ENCODE data around the gene TRIM49D2.
"Not testable (repeated sequence)": the region's sequence is repeated elsewhere in the genome, so short reads cannot be mapped to it uniquely, and the experiment has no call there.

The TRIM49D2 gene, protein sequence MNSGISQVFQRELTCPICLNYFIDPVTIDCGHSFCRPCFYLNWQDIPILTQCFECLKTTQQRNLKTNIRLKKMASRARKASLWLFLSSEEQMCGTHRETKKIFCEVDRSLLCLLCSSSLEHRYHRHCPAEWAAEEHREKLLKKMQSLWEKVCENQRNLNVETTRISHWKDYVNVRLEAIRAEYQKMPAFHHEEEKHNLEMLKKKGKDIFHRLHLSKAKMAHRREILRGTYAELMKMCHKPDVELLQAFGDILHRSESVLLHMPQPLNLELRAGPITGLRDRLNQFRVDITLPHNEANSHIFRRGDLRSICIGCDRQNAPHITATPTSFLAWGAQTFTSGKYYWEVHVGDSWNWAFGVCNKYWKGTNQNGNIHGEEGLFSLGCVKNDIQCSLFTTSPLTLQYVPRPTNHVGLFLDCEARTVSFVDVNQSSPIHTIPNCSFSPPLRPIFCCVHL

DNA sequence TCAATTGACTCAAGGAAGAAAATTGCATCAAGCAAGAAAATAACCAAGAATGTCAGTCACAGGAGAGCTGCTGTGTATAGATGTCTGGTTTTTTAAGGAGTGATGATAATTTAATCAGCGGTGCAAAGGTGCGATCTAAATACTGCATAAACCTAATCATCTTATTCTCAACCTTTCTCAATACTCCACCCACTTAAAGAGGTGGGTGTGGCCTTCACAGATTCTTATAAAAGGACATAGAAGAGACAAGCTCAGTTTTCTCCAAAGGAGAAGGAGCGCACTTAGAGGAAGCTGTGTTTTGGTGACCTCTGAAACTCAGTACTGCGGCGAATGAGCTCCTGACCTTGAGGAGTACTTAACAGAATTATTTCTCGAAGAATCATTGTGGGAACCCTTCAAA, at the start of gene TRIM49D2:
TSS of gene TRIM49D2 (plus strand) at position 301 of the 400 bp plus-strand sequence. CDS start 2,698 bp downstream, outside the sequence.
- not testable (repeated sequence) for H3K4me1 Mint-ChIP-seq; H3K4me3 Mint-ChIP-seq; H3K36me3 Mint-ChIP-seq; H3K27me3 Mint-ChIP-seq; ATAC-seq (replicated peaks); H3K9me3 Mint-ChIP-seq; DNase-seq; H3K27ac Mint-ChIP-seq

DNA sequence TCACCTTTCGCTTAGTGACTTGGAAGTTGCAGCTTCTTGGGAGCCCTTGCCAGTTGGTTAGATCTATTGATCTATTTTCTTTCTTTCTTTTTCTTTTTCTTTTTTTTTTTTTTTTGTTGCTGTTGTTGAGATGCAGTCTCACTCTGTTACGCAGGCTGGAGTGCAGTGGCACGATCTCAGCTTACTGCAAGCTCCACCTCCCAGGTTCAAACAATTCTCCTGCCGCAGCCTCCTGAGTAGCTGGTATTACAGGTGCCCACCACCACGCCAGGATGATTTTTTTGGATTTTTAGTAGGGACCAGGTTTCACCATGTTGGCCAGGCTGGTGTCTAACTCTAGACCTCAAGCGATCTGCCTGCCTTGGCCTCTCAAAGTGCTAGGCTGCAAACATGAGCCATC, 46.4 kb upstream of the TRIM49D2 start:
- not testable (repeated sequence) for H3K27me3 Mint-ChIP-seq; H3K27ac Mint-ChIP-seq; H3K4me3 Mint-ChIP-seq; H3K9me3 Mint-ChIP-seq; H3K36me3 Mint-ChIP-seq; DNase-seq; ATAC-seq (replicated peaks); H3K4me1 Mint-ChIP-seq

DNA sequence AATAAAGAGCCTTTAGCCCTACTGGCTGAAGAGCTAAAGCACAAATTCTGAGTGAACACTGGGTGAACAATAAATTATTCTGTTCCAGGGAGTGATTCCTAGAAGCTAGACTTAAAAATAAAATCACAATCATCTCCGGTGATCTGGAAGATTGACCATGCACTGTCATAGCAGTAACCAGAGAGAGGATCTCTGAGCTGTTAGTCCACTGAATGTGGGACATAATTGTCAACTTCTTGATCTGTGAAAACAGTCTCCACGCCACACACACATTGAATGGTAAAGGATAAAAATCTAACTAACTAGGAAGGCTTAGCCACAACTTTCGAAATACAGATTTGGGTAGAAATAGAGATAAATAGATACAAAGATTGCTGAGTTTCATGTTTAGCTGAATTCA, 30.6 kb upstream of the TRIM49D2 start:
- not testable (repeated sequence) for DNase-seq; H3K36me3 Mint-ChIP-seq; H3K27ac Mint-ChIP-seq; H3K9me3 Mint-ChIP-seq; H3K27me3 Mint-ChIP-seq; H3K4me1 Mint-ChIP-seq; H3K4me3 Mint-ChIP-seq; ATAC-seq (replicated peaks)

DNA sequence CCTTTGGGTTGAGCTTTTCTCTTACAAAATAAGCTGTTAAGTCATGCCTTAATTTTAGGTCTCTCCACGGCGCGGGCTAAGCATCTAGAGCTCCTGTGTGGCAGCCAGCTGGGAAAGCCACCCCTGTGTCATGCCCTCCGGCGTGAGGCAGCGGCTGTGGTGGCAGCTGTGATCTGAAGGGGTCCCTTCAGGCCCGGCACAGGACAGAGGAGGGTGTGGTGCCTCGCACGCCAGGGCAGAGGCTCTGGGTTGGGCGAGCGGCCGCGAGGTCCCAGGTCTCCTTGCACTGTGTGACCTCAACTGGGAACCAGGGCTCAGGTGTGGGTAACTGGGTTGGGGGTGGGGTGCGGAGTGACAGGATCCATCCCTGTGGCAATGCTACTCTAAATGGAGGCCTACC, 23.1 kb upstream of the TRIM49D2 start:
- peak; percentile 19 to 25 for ATAC-seq (replicated peaks)
- H3K4me1 Mint-ChIP-seq, H3K36me3 Mint-ChIP-seq, DNase-seq, H3K4me3 Mint-ChIP-seq, H3K27me3 Mint-ChIP-seq, H3K9me3 Mint-ChIP-seq, H3K27ac Mint-ChIP-seq: not testable (repeated sequence)

DNA sequence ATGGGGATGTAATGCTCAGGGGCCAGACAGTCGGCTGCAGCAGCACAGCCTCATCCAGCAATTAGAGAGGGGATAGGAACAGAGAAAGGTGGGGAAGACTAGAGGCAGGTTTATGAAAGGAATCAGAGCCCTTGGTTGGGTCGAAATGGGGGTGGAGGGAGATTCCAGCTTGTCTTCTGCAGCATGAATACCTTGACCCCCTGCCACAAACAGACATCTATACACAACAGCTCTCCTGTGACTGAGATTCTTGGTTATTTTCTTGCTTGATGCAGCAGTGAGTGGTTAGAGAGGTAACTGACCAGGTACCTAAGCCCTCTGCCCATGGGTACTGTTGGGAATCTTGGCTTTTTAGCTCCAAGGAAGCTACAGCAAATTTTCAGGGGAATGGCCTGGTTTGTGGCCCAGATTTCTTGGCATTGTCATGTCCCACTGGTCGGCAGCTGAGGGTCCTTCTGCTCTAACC, 1.6 kb upstream of the TRIM49D2 start, which contains the start of gene TRIM49D1:
TSS of gene TRIM49D1 (minus strand) at position 51 of the 466 bp plus-strand sequence. CDS start 4,535 bp downstream, outside the sequence.
- Mint-ChIP-seq H3K9me3 (no peaks in the 10 kb centered on the region), H3K4me1 (no peaks in the 10 kb centered on the region), H3K27ac (no peak within 1 kb of the TSS), H3K4me3 (no peak within 1 kb of the TSS), H3K36me3 (no peaks in the 10 kb centered on the region), H3K27me3 (no peaks in the 10 kb centered on the region)
- no peak for ATAC-seq (replicated peaks)
- no peak for DNase-seq

DNA sequence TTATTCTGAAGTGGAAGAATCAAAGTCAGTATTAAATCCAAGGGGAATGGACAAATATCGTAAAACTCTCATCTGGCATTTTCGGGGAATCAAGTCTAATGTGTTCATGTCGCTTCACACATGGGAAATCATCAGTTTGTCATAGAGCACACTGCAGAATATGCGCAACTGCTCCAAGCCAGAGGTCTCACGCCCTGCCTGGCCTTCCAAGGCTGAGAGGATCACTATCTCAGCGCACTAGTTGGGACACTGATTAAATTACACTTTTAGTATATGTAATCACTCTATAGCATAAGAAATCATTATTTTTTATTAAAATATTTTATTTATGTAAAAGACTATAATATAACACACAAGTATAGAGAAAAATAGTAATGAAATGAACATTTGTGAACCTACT, 37.0 kb downstream of the TRIM49D2 start:
- not testable (repeated sequence) for H3K27ac Mint-ChIP-seq; DNase-seq; H3K27me3 Mint-ChIP-seq; H3K4me3 Mint-ChIP-seq; ATAC-seq (replicated peaks); H3K4me1 Mint-ChIP-seq; H3K9me3 Mint-ChIP-seq; H3K36me3 Mint-ChIP-seq

DNA sequence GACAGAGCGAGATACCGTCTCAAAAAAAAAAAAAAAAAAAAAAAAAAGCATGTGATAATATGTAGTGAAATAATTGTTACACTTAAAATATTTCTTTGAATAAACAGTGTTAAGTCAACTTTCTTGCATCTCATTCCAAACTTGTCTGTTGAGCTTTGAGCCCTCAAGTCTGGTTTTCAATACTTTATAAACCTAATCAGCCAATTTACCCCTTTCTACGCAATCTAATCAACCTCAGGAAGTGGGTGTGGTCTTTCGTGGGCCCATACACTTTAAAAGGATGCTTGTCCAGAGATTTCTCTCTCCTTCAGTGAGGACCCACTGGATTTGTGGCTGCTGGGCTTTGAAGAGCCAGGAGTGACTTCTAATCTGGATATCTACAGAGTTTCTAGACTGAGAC, 41.9 kb downstream of the TRIM49D2 start, which contains the start of gene TRIM64:
TSS of gene TRIM64 (plus strand) at position 301 of the 400 bp plus-strand sequence. CDS start 2,467 bp downstream, outside the sequence.
- H3K36me3 Mint-ChIP-seq; DNase-seq; ATAC-seq (replicated peaks); H3K27ac Mint-ChIP-seq; H3K27me3 Mint-ChIP-seq; H3K9me3 Mint-ChIP-seq; H3K4me1 Mint-ChIP-seq; H3K4me3 Mint-ChIP-seq: not testable (repeated sequence)

Measured in stimulated activated naive B cell treated with anti-CD40 and anti-IgM and Interleukin-4, amounts not matched to agents 10 μg/mL and 1 μg/mL and 100 μg/mL, for 72 hours (primary cell).